Raji (cell line): ENCODE measurements around the gene PIK3R3.

ENCODE experiments used
- POLR2A ChIP-seq: IDR thresholded peaks from 2 replicates; pipeline ENCODE4 v1.6.1; 2011; ENCODE audit warnings: low read depth, low read length, control low read depth; ENCODE audit not compliant: insufficient read depth

PIK3R3 gene

DNA sequence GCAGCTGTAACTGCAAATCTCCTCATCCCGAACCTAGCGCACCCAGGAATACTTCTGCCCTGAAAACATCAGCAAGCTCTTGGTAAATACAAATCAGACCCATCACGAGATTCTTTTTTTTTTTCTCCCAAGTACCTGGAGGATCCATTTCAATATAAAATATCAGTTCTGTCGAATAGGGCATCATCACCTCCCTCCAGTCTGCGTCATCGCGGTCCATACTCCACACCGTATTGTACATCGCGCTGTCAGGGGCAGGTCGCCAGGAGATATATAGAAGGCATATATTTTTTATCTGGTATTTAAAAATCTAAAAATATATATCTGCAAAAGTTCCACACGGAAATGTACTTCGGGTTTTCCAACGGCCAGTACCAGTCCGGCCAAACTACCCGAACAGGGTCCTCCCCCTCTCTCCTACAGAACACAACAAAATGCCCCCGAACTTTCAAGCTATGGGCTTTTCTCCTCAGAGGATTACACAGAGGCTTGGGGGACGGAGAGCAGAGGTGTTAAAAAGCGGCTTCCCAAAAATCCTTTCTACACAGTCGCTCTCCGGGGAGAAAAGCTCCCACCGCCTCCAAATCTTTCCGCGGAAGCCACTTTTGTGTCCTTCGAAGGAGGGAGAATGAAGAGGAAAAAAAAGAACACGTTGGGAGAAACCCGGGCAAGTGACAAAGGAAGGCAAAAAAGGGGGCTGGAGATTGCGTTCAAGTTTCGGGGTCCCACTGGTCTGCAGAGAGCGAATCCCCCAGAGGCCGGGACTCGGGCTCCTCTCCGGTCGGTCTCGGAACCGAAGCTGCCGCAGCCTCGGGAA lies 509 bp downstream of the PIK3R3 start:
- TF ChIP-seq POLR2A: no peak

DNA sequence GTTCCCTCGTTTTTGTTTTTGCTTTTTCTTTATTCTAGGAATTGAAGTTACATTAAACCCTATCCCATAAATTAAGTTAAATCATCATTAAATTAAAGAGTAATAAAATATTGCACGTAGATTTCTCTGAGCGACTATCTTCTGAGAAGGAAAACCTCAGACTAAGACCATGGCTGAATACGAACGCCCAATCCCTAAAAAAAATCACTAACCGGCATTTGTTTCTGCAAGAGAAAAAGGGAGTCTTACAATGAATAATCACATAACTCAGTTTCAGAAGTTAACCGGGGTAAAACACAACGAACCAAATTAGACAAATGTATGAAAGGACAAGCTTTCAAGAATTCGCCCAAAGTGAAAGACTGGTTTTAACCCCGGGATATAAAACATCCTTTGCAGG lies 1.3 kb downstream of the PIK3R3 start:
- no peak for TF ChIP-seq POLR2A

DNA sequence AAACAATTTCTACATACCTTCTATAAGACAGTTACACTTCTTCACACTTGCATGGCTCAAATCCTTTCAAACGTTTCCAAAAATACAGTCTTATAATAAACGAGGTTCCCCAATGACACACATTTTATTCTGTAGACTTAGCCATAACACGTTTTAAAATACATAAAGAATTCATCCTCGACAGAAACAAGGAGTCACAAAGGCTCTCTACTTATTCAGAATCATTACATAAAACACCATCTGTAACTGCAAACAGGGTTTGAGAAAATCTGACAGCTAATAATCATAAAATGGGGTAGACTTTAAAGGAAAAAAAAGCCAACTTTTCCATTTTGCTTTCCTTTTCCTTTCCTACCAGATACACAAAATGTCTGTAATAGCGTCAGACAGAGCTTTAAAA lies 1.8 kb downstream of the PIK3R3 start:
- no peak for TF ChIP-seq POLR2A

DNA sequence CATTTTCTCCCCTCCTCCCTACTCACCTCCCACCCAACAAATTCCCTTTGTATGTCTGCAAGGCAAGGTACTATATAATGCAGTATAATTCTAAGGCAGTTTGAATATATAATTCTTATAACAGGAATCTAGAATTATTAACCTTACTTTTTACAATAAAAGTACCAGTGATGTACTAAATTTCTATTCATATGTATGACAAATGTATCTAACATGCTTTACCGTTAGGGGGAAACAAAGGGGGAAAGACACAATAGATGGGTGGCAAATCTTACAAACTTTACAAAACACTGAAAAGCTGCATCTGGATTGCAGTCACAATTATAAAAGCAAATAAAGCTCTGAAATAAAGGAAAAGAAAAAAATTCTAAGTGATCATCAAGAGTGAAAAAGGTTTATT lies 2.3 kb downstream of the PIK3R3 start:
- no peak for TF ChIP-seq POLR2A

DNA sequence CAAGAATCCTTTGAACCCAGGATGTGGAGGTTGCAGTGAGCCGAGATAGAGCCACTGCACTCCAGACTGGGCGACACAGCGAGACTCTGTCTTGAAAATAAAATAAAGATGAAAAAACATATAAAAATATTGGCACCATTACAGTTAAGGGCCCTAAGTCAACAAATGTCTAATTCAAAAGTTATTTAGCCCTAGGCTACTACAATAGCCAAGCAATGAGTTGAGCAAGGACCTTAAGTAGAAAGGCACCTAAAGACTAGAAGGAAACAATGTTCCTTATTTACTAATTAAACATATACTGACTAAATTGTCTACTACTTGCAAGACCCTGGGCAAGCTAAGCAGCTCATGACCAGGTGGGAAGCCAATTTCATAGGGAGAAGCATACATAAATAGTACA lies 4.1 kb downstream of the PIK3R3 start:
- TF ChIP-seq POLR2A: no peak

DNA sequence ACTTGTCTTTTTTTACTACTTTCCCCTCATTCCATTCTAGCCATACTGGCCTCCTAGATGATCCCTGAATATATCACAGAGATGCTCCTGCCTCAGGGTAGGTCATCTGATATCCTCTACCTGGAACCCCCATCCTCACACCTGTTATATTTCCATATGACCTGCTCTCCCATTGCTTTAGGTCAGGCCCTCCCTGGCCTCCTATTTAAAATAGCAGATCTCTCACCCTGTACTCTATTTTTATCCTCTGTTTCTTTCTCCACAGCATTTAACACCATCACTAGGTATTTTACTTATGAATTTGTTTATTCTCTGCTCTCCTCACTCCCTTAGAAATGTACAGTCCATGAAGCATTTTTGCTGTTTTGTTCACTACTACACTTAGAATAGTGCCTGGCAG lies 13.6 kb downstream of the PIK3R3 start:
- no peak for TF ChIP-seq POLR2A

DNA sequence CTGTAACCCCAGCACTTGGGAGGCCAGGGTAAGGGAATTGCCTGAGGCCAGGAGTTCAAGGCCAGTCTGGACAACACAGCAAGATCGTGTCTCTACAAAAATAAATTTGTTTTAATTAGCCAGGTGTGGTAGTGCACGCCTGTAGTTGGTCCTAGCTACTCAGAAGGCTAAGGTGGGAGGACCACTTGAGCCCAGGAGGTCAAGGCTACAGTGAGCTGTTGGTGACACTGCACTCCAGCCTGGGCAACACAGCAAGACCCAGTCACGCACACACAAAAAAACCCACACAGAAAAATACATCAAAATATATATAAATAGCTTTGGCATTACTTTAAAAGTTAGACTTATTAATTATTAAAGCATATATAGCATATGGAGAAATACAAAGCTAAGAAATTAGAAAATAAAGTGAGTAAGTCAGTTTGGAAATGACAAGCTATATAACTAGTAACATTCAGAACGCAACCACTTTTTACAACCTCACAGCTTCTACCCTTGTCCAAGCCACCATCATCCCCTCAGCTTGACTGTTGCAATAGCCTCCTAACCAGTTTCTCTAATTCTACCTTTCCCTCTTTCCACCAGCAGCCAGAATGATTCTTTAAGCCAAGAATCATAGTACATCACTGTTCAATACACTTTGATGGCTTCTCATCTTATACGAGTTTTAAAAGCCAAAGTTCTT lies 14.5 kb downstream of the PIK3R3 start:
- no peak for TF ChIP-seq POLR2A

DNA sequence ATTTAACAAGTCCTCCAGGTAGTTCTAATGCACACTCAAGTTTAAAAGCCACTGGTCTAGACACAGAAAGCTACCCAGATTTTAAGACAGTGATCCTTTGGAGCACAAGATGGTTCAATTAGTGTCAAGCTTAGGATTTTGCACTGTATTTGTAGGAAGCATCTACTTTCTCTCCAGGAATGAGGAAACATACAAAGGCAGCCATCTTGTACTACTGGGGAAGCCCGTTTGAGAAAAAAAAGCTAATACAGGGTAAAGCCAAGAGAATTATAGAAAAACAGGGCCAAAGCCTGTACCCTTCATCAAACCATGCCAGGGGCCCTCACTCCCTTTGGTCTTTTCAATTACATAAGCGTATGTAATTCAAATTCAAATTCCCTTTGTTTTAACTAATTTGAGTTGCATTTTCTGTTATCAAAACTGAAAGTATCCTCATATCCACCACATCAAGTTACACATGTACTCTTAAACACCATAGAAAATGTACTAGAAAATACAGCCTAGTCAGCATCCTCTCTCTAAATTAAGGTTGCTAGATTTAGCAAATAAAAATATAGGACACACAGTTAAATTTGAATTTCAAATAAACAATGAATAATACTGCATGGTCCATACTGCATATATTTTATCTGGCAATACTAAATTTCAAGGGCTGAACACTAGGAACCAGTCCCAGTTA lies 17.4 kb downstream of the PIK3R3 start:
- TF ChIP-seq POLR2A: no peak

DNA sequence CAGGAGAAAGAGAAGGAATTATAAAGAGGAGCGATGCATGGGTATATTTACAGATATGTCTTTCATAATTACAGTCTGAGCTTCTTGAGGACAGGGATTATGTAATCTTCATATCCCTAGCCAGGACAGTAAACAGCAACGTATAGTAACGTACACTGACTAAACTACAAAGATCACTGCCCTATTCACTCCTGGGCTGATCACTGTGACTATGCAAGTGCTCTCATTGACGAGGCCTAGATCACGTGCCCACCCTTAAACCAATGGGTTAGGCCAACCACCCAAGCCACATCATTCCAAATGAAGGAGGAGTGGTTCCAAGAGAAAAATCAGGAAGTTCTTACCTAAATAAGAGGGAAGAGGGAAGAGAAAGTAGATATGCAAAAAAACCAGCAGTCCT lies 18.5 kb downstream of the PIK3R3 start:
- TF ChIP-seq POLR2A: no peak

DNA sequence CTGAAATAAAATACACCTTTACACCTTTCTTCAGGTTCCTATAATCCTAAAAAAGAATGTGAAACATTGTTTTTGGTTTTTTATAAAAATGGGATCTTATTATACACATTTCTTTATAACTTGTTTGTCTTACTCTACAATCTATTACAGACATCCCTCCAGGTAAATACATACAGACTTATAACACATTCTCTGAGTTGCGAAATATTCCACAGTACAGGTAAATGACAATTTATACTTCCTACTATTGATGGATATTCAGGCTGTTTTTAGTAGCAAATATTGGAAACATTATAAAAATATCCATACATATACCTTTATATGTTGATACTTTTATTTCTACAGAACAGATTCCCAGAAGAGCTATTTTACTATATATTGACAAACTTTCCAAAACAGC lies 20.3 kb downstream of the PIK3R3 start:
- no peak for TF ChIP-seq POLR2A

DNA sequence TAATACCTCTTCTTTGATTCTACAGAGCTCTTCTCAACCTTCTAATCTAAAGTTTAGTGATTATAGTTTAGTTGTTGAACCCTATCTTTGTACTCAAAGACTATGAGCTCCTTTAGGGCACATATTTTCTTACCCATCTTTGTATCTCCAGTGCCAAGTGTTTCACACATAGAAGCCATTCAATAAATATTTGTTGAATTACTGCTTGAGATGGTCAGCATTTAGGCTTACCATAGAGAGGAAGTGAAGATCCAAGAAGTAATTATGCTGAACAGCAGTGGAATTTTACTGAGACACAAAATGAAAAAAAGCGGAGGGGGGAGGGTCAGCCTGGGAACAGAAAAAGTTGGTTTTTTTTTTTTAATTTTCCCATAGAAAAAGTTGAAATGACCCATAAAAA lies 21.9 kb downstream of the PIK3R3 start:
- TF ChIP-seq POLR2A: no peak

DNA sequence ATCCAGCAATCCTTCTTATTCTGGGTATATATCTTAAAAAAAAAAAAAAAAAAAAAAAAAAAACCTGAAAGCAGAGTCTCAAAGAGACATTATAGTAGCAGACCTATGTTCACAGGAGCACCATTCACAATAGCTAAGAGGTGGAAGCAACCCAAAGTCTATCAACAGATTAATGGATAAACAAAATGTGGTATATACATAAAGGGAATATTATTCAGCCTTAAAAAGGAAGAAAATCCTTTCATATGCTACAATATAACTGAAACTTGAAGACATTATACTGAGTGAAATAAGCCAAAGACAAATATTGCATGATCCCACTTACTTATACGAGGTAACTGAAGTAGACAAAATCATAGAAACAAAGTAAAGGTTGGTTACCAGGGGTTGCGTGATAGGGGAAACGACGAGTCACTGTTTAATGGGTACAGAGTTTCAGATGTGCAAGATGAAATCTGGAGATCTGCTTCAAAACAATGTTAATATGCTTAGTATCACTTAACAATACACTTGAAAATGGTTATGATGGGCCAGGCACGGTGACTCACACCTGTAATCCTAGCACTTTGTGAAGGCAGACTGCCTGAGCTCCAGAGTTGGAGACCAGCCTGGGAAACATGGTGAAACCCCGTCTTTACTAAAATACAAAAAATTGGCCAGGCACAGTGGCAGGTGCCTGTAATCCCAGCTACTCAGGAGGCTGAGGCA lies 29.5 kb downstream of the PIK3R3 start:
- TF ChIP-seq POLR2A: no peak

DNA sequence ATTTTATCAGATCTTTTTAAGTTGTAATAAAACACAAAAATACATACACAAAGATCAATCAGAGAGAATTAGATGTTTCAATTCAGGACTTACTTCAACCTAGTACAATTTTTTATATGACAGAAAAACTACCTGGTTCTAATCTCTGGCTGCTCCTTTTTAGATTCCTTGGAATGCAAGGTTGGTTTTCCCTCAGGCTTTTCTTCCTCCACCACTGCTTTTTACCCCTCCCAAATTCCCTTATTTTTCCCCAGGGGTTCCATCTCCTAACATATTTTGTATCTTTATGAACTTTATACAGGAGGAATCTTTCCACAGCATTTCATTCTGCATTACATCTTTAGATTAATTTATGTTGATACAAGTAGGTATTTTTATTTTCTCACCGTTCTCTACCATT lies 33.2 kb downstream of the PIK3R3 start:
- TF ChIP-seq POLR2A: no peak

DNA sequence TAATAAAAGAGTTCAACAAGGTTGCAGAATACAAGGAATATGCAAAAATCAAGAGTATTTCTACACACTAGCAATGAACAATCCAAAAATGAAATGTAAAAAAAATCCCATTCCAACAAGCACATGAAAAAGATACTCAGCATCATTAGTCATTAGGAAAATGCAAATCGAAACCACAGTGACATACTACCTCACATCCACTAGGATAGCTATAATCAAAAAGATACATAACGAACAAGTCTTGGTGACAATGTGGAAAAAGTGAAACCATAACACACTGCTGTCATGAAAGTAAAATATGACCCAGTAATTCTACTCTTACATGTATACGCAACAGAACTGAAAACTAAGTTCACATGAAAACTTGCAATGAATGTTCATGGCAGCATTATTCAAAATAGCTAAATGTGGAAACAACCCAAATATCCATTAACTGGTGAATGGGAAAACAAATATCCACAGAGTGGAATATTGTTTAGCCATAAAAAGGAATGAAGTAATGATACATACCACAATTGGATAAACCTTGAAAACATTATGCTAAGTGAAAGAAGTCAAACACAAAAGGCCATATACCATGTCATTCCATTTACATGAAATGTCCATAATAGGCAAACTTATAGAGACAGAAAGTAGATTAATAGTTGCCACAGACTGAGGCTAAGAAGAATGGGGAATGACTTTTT lies 34.3 kb downstream of the PIK3R3 start:
- no peak for TF ChIP-seq POLR2A

DNA sequence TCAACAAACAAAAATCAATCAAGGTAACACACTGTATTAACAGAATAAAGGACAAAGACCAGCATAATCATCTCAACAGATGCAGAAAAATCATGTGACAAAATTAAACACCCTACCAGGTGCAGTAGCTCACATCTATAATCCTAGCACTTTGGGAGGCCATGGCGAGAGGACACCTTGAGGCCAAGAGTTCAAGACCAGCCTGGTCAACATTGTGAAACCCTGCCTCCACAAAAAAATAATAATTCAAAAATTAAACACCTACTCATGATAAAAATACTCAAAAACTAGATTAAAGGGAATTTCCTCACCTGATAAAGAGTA lies 35.3 kb downstream of the PIK3R3 start:
- TF ChIP-seq POLR2A: no peak

DNA sequence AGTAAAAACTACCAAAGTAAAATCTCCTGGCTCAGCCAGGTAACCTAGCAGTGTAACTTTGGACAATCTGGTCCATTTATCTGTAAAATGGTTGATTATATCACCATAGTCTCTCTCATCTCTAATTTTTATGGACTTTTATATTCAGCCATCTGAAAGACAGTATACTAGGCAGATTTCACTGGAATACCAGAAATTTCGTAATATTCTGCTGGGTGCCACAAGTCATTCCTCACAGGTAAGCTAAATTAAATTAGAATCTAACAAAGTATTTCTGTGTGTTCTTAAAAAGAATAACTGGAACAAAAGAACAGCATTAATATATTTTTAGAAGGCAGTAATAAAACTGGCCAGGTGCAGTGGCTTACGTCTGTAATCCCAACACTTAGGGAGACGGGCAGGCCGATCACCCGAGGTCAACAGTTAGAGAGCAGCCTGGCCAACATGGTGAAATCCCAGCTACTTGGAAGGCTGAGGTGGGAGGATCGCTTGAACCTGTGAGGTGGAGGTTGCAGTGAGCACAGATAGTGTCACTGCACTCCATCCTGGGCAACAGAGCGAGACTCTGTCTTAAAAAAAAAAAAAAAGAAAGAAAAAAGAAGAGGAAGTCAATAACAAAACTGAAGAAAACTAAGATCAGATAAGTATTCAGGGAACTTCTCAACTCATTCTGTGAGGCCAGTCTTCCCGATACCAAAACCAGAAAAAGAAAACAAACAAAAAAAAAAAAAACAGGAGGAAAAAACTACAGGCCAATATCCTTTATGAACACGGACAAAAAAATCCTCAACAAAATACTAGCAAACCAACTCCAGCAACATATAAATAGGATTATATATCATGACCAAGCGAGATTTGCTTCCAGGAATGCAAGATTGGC lies 35.9 kb downstream of the PIK3R3 start:
- no peak for TF ChIP-seq POLR2A
